GM19043 (cell line): ENCODE results near the gene UCKL1.
"Not testable (repeated sequence)": the region's sequence is repeated elsewhere in the genome, so short reads cannot be mapped to it uniquely, and the experiment has no call there.

Experiments used
- ATAC-seq: cut with Tn5 transposase; IDR thresholded peaks from one replicate; pipeline ENCODE4 v1.9.1; 2021; ENCODE audit warnings: low read depth; ENCODE audit not compliant: unreplicated experiment

The UCKL1 gene

DNA sequence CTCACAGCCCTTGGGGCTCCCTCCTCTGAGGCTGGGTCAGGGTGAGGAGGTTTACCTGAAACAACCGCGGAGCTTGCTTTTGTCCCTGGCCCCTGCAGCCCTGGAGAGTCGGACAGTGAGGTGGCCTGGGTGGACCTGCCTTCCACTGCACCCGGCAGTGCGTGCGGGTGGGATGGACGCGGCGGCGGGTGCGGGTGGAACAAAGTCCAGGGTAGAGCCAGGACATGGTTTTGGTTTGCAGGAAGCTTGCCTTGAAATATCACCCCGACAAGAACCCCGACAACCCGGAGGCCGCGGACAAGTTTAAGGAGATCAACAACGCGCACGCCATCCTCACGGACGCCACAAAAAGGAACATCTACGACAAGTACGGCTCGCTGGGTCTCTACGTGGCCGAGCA lies 27.1 kb downstream of the UCKL1 start:
- no peak for ATAC-seq

DNA sequence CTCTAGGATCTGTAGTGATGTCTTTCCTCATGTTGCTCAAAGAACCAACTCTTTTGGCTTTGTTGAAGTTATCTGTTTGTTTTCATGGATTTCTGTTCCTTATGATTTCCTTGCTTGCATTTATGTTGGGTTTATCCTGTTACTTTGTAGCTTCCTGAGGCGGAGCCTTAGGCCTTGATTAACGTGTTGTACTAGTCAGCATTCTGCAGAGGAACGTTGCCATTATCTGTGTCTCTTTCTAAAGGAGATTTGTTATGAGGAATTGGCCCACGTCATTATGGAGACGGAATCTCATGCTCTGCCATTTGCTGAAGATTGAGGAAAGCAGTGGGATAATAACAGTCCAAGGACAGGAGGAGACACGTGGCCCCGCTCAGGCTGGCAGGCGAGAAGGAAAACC lies 29.9 kb downstream of the UCKL1 start:
- no peak for ATAC-seq

DNA sequence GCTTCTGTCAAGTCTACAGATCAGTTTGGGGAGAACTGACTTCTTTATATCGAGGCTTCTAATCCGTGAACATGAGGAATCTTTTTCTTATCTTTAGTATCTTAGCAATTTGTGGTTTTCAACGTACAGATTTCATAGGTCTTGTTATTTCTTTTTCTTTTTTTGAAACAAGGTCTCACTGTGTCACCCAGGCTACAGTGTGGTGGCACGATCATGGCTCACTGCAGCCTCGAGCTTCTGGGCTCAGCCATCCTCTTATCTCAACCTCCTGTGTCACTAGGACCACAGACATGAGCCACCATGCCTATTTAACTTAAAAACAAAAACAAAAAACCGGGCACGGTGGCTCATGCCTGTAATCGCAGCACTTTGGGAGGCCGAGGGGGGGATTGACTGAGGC lies 32.0 kb downstream of the UCKL1 start:
- no peak for ATAC-seq

DNA sequence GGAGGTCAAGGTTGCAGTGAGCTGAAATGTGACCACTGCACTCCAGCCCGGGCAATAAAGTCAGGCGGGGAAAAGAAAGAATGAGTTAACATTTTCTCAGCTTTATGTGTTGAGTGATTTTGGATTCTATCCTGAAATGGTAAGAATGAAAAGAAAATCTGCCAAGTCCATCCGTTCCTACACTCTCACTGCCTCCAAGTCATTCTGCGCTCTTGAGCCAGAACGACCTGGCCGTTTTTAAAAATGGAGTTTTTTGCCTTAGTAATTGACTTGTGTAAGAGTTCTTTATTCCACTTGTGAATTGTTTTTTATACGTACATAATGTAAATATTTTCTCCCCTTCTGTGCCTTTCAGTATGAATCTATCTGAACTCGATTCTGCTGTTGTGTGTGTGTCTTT lies 32.6 kb downstream of the UCKL1 start:
- ATAC-seq: no peak

DNA sequence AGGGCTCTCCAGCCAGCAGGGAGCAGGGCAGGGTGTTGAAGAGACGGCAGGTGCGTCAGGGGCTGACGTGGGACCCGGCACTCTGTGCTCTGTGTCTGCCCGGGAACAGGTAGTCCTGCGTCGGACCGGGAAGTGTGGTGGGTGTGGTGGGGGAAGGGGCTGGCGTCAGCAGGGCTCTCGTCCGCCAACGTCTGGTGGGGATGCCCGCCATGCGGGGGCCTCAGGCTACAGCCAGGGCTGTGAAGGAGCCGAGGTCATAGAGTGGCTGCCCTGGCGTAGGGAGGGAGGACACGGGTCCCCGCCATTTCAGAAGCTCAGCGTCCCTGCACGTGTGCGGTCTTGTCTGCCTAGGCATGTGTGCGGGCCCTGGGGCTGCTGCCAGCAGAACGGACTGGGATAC lies 36.0 kb downstream of the UCKL1 start:
- no peak for ATAC-seq

DNA sequence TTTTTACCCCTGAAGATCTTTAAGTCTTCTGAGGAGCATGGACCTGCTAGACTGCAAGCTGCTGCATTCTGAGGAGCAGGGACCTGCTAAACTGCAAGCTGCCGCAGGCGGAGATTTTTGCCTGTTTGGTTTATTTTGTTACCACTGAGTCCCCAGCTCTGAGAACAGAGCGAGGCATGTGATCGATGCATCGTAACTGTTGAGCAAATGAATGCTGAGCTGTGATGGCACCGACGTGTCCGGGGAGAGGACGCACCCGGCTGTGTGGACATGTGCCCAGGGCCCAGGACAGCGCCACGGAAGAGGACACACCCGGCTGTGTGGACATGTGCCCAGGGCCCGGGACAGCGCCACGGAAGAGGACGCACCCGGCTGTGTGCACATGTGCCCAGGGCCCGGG lies 37.1 kb downstream of the UCKL1 start:
- ATAC-seq: no peak

- no peak for ATAC-seq
These were observed 38.4 kb downstream of the UCKL1 start for GRCh38 chr20:63917811-63918210.

GRCh38 chr20:63916371-63916939 lies 39.8 kb downstream of the UCKL1 start:
- ATAC-seq: not testable (repeated sequence)

DNA sequence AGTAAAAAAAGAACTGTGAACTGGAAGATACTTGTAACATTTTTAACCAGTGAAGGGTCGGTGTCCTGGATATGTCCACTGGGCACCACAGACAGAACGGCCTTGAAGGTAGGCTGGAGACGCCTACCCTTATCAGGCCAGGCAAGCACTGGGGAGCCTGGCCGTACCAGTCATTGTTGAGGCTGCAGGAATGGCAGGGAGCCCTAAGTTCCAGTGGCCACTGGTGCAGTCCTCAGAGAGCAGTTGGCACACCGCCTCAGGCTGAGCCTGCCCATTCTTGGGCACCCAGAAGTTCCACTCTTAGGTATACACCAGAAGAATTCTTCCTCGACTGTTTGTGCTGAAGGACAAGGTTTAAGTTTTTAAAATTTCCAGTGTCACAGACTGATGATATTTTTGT lies 40.7 kb downstream of the UCKL1 start:
- no peak for ATAC-seq

DNA sequence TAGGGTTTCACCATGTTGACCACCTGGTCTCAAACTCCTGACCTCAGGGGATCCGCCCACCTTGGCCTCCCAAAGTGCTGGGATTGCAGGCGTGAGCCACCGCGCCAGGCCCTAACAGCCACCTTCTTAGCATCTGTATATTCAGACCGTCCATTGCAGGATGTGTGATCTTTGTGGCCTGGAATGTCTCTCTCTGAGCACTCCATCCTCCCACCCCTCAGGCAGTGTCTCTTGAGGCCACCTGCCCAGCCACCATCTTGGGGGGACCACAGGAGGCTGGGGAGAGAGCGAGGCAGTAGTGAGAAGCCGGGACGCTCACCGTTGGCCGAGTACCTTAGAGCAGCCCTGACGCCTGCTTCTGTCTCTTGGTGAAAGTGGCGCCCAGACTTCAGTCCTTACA lies 42.4 kb downstream of the UCKL1 start:
- no peak for ATAC-seq

- ATAC-seq: no peak
These were observed 45.0 kb downstream of the UCKL1 start for GRCh38 chr20:63911176-63911575.

GRCh38 chr20:63908008-63908682 lies 48.1 kb downstream of the UCKL1 start:
- no peak for ATAC-seq

GRCh38 chr20:63903796-63904561 lies 52.2 kb downstream of the UCKL1 start:
- ATAC-seq: no peak

DNA sequence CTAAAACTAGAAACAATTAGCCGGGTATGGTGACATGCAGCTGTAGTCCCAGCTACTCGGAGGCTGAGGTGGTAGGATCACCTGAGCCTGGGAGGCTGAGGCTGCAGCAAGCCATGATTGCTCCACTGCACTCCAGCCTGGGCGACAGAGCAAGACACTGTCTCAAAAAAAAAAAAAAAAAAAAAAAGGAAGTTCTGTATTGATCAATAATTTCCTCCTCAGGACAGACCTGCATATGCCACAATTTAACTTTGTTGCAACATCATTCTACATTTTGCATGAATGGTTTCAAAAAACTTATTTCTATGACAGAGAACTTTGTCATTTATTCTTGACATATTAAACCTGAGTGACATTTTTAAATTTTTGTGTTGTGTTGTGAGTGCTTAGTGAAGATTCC lies 55.8 kb downstream of the UCKL1 start:
- ATAC-seq: no peak

GRCh38 chr20:63898882-63899558 lies 57.2 kb downstream of the UCKL1 start:
- ATAC-seq: no peak

DNA sequence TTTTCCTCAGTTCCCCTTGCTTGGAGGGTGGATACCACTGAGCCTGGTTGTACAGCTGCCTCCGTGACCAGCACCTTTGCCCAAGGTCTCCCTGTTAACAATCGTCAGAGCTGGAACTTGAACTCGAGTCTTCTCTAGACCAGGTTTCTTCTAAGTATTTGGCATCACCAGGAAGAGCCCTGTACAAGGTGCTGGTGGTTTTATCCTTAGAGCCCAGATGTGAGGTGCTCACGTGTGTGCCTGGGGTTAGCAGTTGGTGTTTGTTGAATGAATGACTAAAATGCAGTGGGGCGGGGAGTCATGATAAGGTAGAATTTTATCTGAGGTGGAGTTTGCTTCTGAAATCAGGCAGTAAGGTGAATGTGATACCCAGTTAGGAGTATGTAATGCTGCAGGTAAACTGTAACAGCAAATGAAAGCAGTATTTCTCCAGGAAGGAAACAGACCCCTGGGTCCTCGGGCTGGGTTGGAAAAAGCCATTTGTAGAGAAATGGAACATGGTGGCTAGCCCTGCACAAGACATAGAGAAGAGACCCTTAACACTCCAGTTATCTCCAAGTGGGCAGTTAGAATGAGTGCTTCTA lies 58.1 kb downstream of the UCKL1 start:
- ATAC-seq: no peak

GRCh38 chr20:63896264-63897105 lies 59.7 kb downstream of the UCKL1 start:
- ATAC-seq: no peak

- no peak for ATAC-seq
These were observed 60.3 kb downstream of the UCKL1 start for GRCh38 chr20:63895952-63896263.

GRCh38 chr20:63895202-63895951 lies 60.8 kb downstream of the UCKL1 start:
- no peak for ATAC-seq
